Left renal cortex interstitium (tissue), 4 donors: ENCODE measurements around the gene MOCOS. TPM values are rescaled to one million over a fixed set of nuclear protein-coding genes. Genes with fewer than 3 reads are reported as not detected.
"Not testable (repeated sequence)": the region's sequence is repeated elsewhere in the genome, so short reads cannot be mapped to it uniquely, and the experiment has no call there.

Source experiments
- DNase-seq, 4 donors: peaks; one replicate each; pipeline ENCODE4 v3.0.0-alpha.2; 2013; ENCODE audit warnings: low read depth in 4 of 4, low spot score in 2 of 4, missing footprints in 1 of 4
- polyA plus RNA-seq, 4 donors: library from polyadenylated mRNA; unstranded; fragments of 120-200 nt; gene quantifications; one replicate each; pipeline ENCODE4 v1.2.1, GENCODE V29; 2013; ENCODE audit not compliant: insufficient read length in 4 of 4

MOCOS gene
- polyA plus RNA-seq, 4 donors, result 0.69 to 0.85 (median 0.75) TPM

DNA sequence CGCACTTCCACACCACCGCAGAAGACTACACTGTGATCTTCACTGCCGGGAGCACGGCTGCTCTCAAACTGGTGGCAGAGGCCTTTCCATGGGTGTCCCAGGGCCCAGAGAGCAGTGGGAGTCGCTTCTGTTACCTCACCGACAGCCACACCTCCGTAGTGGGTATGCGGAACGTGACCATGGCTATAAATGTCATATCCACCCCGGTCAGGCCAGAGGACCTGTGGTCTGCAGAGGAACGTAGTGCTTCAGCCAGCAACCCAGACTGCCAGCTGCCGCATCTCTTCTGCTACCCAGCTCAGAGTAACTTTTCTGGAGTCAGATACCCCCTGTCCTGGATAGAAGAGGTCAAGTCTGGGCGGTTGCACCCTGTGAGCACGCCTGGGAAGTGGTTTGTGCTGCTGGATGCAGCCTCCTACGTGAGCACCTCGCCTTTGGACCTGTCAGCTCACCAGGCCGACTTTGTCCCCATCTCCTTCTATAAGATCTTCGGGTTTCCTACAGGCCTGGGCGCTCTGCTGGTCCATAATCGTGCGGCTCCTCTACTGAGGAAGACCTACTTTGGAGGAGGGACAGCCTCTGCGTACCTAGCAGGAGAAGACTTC lies 12.5 kb downstream of the MOCOS start:
- no peak for DNase-seq

DNA sequence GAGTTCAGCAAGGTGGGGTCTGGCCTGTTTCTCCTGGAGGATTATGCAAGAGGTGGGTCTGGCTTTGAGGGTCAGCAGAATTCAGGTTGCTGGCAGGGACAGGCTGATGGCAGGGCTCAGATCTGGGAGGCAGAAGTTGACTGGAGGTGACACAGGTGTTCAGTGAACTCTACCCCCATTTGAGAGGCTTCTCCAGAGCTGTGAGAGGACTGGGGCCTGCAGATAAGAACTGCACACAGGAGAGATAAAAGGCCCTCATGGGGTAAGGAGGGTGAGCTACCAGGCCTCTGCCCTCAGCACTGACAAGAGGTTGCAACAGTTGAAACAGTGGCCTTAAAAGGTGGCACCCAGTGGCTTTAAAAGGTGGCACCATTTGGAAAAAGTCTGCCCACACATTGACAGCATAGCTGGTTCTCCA lies 13.1 kb downstream of the MOCOS start:
- DNase-seq, result no peak

DNA sequence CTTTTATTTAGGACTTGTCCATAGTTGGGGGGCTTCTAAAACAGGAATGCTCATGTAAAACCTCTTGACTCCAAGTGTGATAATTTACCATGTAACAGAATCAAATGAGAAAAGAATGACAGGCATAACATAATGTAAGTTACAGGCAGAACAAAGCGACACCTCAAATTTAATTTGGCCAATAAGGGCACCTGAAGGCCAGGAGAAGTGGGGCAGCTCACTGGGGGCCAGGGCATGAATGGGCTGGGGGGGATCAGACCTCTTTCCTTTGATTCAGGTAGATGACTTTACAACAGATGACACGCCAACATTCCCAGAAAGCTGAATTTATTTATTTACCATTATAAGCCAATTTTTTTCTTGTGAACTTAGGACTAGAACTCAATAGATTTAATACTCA lies 14.5 kb downstream of the MOCOS start:
- no peak for DNase-seq

DNA sequence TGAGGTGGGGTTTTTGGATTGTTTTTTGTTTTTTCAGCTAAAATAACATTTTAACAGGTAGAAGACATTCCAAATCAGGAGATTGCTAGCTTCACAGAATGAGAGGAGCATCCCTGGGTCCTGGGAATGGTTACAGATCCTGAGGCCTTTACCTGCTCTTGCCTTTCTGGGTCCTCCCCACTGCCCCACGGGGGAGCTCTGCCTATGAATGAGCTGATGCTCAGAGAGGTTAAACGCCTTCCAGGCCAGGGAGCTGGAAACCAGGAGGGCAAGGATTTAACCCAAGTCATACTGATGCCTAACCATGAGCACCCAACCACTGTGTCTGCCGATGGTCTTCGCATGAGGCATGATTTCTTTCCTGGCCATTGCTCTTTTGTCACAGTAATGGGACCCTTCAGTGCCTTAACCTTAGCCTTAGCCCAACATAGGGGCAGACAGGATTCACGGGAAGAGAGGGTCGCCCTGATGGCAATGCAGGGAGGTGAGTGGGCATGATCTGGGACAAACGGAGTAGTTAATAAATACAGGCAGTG lies 16.1 kb downstream of the MOCOS start:
- DNase-seq, result no peak

DNA sequence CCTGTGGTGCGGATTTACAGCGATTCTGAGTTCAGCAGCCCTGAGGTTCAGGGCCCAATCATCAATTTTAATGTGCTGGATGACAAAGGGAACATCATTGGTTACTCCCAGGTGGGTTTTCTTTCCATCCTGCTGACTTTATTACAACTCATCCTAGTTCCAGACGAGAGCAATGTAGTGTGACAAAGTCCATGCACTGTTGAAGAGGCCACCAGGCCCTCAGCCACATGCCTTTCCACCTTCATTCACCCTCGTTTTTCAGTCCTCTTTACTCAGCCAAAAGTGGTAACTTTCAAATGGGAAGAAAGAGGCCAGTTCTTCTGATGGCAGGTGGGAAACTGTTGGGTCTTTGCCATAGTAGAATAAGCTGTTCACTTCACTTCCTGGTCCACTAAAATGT lies 17.9 kb downstream of the MOCOS start:
- no peak for DNase-seq

DNA sequence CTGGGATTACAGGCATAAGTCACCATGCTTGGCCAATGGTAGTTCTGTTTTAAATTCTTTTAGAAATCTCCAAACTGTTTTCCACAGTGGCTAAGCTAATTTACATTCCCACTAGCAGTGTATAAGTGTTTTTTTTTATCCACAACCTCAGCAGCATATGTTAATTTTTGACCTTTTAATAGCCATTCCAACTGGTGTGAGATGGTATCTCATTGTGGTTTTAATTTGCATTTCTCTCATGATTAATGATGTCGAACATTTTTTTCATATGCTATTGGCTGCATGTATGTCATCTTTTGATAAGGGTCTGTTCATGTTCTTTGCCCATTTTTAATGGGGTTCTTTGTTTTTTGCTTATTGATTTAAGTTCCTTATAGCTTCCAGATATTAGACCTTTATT lies 20.0 kb downstream of the MOCOS start:
- DNase-seq, result no peak

DNA sequence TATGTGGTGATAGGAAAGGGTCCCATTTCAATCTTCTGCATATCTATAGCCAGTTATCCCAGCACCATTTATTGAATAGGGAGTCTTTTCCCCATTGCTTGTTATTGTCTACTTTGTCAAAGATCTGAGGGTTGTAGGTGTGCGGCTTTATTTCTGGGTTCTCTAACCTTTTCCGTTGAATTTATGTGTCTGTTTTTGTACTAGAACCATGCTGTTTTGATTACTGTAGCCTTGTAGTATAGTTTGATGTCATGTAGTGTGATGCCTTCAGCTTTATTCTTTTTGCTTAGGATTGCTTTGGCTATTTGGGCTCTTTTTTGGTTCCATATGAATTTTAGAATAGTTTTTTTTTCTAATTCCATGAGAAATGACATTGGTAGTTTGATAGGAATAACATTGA lies 20.7 kb downstream of the MOCOS start:
- not testable (repeated sequence) for DNase-seq

DNA sequence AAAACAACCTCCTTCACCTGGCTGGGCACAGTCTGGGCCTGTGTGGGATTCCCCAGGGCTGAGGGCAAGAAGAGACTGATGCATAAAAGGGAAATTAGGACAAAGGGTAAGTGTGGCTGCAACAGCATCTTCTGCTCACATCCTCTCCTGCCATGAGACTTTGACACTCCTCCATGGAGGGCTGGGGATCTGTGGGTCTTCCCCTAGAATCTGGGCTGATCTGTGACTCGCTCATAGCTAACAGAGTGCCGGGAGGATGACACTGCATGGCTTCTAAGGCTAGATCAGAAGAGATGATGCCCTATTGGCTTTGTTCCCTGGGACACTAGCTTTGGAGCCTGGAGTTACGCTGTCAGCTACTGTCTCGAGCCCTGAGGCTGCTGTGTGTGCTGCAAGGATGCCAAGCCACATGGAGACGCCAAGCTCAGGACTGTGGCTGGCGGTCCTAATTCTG lies 24.3 kb downstream of the MOCOS start:
- no peak for DNase-seq

DNA sequence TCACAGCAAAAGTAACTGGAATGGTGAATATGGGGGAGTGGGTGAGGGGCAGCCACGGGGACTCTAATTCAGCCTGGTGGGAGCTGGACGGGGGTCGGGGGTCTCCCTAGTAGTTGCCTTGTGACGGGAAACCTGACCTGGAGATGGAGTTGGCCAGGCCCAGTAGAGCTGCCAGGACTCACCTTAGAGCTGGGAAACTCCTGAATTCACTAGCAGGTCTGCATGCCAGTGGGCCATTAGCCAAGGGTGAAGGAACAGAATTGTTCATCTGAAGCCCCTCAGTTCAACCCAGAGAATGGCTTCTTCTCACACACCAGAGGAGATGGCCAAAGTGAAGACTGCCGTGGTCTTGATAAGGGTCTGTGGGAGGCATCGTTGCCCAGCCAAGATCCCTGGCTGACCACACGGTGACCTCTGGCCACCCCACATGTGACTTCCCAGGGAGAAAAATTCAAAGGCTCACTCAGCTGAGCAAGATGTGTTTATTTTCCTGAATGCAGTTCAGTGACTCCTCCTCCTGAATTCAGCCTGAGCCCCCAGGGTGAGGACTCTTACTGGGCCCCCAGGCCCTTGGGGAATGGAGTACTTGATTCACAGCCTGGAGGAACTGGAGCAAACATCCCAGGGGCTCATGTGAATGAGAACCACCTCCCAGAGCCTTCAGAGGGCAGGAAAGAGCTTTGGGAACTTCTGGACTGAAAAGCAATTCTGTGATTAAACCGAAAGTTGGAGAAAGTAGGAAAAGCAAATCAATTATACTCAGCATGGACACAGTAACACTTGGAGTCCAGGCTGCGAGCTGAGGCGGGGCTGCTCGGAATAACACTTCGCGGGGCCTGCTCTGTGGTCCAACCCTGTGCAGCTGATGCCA lies 25.2 kb downstream of the MOCOS start:
- no peak for DNase-seq

DNA sequence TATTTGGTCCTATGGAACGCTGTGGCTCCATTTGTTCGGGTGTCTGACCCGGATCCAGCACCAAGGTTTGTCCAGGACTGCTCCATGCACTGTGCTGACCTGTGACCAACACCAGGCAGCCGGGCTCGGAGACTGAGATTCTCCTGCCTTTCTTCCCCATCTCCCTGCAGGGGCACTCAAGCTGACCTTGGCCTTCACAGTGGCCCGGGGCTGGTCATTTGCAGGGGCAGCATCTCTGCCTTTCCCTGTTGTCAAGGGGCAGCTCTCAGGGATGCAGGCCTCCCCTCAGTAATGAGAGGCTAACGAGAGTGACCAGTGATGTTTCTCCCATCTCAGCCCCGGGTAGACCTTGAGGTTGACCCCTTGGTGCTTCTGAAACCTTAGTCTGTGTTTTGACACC lies 27.5 kb downstream of the MOCOS start:
- DNase-seq, result no peak

DNA sequence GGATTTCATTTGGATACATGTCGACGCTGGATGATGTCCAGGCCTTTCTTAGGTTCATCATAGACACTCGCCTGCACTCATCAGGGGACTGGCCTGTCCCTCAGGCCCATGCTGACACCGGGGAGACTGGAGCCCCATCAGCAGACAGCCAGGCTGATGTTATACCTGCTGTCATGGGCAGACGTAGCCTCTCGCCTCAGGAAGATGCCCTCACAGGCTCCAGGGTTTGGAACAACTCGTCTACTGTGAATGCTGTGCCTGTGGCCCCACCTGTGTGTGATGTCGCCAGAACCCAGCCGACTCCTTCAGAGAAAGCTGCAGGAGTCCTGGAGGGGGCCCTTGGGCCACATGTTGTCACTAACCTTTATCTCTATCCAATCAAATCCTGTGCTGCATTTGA lies 28.3 kb downstream of the MOCOS start:
- DNase-seq, result no peak

DNA sequence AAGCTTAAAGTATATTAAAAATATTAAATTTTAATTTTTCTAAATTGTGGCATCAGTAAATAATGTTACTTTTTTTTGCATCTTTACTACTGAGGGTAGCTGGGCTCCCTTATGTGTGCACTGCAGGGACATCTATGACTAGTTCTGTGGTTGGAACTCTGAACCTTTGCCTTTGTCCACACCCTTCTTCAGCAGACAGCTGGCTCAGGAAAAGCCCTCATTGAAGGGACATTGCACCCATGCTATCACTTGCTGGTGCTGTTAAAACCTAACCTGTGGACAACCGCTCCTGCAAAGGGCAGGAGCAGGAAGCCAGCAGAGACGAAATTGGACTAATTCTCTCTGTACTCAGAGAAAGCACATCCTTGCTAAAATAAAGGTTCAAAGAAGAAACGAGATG lies 30.1 kb downstream of the MOCOS start:
- no peak for DNase-seq

DNA sequence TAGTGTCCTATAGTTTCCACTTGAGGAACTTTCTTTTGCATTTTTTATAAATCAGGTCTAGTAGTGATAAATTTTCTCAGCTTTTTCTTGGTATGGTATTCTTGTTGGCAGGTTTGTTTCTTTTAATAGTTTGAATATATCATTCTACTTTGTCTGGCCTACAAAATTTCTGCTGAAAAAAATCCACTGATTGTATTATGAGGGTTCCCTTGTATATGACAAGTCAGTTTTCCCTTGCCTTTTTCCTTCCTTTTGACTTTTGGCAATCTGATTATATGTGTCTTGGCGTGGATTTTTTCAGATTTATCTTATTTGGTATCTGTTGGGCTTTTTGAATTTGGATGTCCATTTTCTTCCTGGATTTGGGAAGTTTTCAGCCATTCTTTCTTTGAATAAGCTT lies 41.9 kb downstream of the MOCOS start:
- DNase-seq, result no peak

DNA sequence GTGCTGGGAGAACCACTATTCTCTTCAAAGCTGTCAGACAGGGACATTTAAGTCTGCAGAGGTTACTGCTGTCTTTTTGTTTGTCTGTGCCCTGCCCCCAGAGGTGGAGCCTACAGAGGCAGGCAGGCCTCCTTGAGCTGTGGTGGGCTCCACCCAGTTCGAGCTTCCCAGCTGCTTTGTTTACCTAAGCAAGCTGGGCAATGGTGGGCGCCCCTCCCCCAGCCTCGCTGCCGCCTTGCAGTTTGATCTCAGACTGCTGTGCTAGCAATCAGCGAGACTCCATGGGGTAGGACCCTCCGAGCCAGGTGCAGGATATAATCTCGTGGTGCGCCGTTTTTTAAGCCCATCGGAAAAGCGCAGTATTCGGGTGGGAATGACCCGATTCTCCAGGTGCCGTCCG lies 53.2 kb downstream of the MOCOS start:
- not testable (repeated sequence) for DNase-seq

DNA sequence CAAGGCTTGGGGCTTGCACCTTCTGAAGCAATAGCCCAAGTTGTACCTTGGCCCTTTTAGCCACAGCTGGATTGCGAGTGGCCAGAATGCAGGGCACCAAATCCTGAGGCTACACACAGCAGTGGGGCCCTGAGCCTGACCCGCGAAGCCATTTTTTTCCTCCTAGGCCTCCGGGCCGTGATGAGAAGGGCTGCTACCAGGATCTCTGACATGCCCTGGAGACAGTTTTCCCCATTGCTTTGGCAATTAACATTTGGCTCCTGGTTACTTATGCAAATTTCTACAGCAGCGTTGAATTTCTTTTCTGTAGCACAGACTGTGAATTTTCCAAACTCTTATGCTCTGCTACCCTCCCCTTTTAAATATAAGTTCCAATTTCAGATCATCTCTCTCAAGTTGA lies 54.5 kb downstream of the MOCOS start:
- DNase-seq, result no peak

DNA sequence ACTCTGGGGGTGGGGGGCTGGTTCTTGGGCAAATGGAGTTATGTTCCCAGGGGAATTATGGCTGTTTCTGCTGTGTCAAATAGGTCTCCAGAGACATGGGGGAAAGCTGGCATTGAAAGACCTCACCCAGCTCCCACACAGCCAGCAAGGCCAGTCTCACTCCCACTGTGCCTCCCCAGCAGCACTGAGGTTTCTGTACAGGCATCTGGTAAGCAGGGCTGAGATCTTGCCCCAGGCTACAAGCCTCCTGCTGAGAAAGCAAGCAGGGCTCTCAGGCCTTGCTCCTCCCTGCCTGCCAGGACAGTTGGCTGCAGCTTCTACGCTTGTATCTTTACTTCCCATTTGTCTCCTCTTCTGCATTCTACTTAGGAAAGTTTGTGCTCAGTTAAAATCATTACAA lies 59.7 kb downstream of the MOCOS start:
- DNase-seq, result no peak

DNA sequence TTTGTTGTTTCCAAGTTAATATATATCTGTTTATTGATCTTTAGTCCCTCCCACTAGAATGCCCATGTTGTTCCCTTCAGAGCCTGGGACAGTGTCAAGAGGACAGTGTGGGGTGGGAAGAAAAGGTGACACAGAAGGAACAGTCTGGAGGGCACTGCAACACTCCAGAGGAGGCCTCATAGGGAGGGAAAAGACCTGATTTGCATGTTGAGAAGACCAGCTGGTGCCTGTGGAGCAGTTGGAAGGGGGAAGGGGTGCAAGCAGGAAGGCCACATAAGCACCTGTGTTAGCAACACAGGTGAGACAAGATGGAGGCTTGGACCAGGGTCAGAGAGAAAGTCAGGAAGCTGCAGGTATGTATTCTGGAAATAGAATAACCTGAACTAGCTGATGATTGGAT lies 62.1 kb downstream of the MOCOS start:
- no peak for DNase-seq

DNA sequence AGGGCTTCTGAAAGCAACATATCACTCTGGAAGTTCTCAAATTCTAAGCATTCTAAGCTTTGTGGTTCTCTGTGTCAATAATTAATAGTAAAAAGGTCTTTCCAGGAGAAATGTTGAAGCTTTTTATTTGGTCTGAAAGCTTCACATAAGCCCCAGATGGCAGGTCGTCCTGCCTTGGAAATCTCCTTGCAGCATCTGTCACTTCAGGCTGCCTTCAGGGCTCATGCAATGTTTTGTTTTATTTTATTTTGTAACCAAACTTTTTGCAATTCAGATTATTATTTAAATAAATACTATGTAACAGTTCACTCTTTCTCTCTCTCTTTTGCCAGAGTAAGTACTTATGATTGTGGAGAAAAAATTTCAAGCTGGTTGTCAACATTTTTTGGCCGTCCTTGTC lies 63.5 kb downstream of the MOCOS start:
- no peak for DNase-seq

DNA sequence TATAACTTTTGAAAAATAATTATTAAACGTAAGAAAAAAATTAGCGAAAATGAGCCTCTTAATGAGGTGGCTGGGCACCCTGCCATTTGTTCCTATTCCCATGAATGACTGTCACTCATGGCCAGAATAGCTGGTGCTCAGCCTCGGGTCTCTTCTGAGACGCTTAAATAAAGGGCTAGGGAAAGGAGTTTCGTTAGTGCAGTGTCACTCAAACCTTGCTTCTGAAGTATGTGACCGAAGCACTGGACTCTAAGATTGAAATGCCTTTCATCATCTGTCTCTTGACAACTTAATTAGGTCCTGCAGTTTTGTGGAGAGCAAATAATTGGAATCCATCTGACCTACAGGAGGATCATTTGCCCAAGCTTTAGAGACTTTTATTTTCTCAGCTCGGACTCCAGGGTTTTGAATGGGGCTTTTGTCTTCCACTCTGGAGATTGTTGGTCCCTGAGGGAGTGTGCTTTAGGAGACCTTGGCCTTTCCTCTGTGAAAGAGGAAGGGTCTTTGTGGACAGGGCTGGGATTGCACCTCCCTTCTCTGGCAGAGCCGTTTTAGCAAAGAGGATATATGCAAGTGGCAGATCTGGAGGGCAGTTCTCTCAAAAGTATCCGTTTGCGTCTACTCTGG lies 67.9 kb downstream of the MOCOS start:
- no peak for DNase-seq

DNA sequence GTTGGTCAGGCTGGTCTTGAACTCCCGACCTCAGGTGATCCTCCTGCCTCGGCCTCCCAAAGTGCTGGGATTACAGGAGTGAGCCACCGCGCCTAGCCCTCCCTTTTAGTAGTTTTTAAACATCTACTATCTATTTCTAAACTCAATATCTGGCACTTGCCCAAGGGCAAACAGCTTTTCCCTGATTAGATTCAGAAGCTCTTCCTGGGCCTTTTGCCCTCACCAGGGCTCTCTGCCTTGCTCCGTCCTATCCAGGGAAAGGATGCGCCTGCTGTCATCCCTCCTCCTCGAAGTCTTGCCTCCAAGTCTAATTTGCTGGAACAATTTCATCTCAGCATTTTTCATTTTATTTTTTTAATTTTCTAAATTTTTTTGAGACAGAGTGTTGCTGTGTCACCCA lies 68.8 kb downstream of the MOCOS start:
- DNase-seq, result no peak

DNA sequence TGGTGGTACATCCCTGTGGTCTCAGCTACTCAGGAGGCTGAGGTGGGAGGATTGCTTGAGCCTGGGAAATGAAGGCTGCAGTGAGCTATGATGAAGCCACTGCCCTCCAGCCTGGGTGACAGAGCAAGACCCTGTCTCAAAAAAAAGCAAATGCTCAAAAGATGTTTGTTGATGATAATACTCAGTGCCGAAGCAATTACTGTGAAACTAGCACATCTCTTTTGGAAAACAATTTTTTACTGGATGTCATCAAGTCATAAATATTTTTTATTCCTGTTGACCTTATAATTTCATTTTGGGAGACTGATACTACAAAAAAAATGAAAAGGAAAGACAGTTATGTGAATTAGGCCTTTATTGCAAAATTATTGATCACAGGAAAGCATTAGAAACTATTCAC lies 75.7 kb downstream of the MOCOS start:
- DNase-seq, result no peak

DNA sequence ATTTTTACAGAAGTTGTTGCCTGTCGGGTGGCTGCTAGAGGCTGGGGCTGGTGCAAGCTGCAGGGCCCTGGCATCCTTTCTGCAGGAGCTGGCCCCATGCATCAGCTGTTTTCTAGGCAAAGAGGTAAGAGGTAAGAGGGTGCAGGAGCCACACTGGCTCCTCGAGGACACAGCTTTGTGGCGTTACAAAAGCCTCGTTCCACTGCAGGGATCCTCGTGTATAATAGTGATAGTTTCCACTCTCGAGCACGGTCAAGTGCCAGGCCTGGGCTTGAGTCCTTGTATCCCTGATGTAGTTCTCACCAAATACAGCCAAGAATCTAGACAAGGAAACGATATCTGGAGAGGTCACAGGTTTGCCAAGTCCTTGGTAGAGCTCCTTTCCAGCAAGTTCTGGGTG lies 77.0 kb downstream of the MOCOS start:
- DNase-seq, result no peak
